Esophagus muscularis mucosa (tissue), 4 donors: ENCODE results near the gene ADCY9. TPM values are rescaled to one million over a fixed set of nuclear protein-coding genes. Genes with fewer than 3 reads are reported as not detected.

Experiments
- DNase-seq: peaks from one replicate; pipeline ENCODE4 v3.0.0-alpha.2; 2017; ENCODE audit errors: extremely low spot score
- H3K27ac ChIP-seq, 4 donors: fragments of 200-600 bp; sonication (generic); replicated peaks in 1 of 4; 1 replicate in 3 of 4; 2 replicates in 1 of 4; pipeline ENCODE4 v1.5.1; 2016 to 2019; ENCODE audit warnings: mild to moderate bottlenecking in 1 of 4
- H3K27me3 ChIP-seq, 4 donors: fragments of 200-600 bp; sonication (generic); one replicate each; pipeline versions ENCODE4 v1.5.1 to v1.6.0; 2016 to 2019
- H3K36me3 ChIP-seq, 4 donors: fragments of 200-600 bp; sonication (generic); one replicate each; pipeline ENCODE4 v1.5.1; 2016 to 2019
- H3K4me1 ChIP-seq, 4 donors: fragments of 200-600 bp; sonication (generic); one replicate each; pipeline ENCODE4 v1.5.1; 2016 to 2019
- H3K4me3 ChIP-seq, 4 donors: fragments of 200-600 bp; sonication (generic); 1 replicate in 2 of 4; 2 replicates in 2 of 4; pipeline ENCODE4 v1.5.1; 2016 to 2019; ENCODE audit warnings: mild to moderate bottlenecking in 4 of 4, moderate library complexity in 1 of 4
- H3K9me3 ChIP-seq, 4 donors: fragments of 200-600 bp; sonication (generic); 1 replicate in 3 of 4; 2 replicates in 1 of 4; pipeline ENCODE4 v1.5.1; 2016 to 2019
- CTCF ChIP-seq, 3 experiments: fragments of 200-600 bp in 2 of 3; fragments of 450-650 bp in 1 of 3; sonication (generic) in 2 of 3; IDR thresholded peaks; one replicate each; pipeline ENCODE4 v1.5.1; 2017 to 2019; ENCODE audit warnings: antibody characterized with exemption in 3 of 3, mild to moderate bottlenecking in 2 of 3, moderate library complexity in 1 of 3
- EP300 ChIP-seq: sonication (generic); formaldehyde crosslinking; IDR thresholded peaks from one replicate; pipeline ENCODE4 v1.6.1; 2017; ENCODE audit warnings: antibody characterized with exemption
- POLR2A ChIP-seq: fragments of 450-650 bp; IDR thresholded peaks from one replicate; pipeline ENCODE4 v1.6.1; 2017; ENCODE audit warnings: antibody characterized with exemption, moderate library complexity, mild to moderate bottlenecking, low read depth
- POLR2AphosphoS5 ChIP-seq, 2 donors: sonication (generic); formaldehyde crosslinking; IDR thresholded peaks; one replicate each; pipeline ENCODE4 v1.6.1; 2017; ENCODE audit warnings: antibody characterized with exemption in 2 of 2
- WGBS: methylation state at CpG from one replicate; pipeline ENCODE4 v1.1.5; 2018; 5-methylcytosine and 5-hydroxymethylcytosine counted together
- intact Hi-C: fragments of 100-400 bp; cut with DNase I; formaldehyde crosslinking; loops from one replicate; pipeline ENCODE4 v1.15.1; 2023
- small RNA-seq, 3 donors: library from RNA; depleted of rRNA; stranded (forward); fragments of <200 nt; gene quantifications; one replicate each; pipeline ENCODE3, GENCODE V24; 2016
- total RNA-seq, 4 donors: library from RNA; depleted of rRNA; stranded (reverse); fragments of >200 nt; gene quantifications; one replicate each; pipeline versions ENCODE4 v1.1.0 to v1.2.1, GENCODE V29; 2016

Gene ADCY9
- total RNA-seq, 4 donors from 2014 or later = 35.8 to 72.9 (median 55.7) TPM

DNA sequence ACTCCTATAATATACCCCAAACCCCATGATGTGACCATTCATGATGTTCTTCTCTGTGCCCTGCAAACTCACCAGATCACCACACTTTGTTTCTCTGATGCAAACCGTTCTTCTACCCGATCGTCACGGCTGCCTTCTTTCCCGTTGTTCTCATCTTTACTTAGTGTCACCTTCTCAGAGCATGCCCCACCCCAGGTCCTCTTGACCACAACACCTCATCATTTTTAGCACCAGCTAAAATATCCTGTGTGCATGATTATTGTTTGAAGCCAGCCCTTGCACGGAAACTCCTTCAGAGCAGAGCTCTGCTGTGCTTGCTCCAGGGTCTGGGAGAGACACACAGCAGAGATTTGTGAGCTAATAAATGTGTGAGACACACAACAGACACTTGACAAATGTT is 196.8 kb downstream of the ADCY9 start:
- Histone ChIP-seq H3K4me3 (no peak overlapping the region), H3K27ac (no peak overlapping the region), H3K27me3 (peaks cover 0 to 25% (median 0%) of the 10 kb centered on the region in 4 donors), H3K9me3 (peaks cover 0 to 7% (median 5%) of the 10 kb centered on the region in 4 donors), H3K36me3 (no peaks in the 10 kb centered on the region), H3K4me1 (no peaks in the 10 kb centered on the region)
- no peak for TF ChIP-seq CTCF (IDR thresholded peaks at IDR 0.05)
- no peak for TF ChIP-seq EP300
- TF ChIP-seq POLR2AphosphoS5 (IDR thresholded peaks at IDR 0.05) = no peak
- TF ChIP-seq POLR2A = no peak
- no peak for DNase-seq
- intact Hi-C loops = no loop called here
- 80% methylated on average over 6 of the region's 6 CpGs for WGBS

- Histone ChIP-seq H3K4me3 (no peak overlapping the region), H3K9me3 (peaks cover 0 to 7% (median 5%) of the 10 kb centered on the region in 4 donors), H3K4me1 (no peaks in the 10 kb centered on the region), H3K36me3 (no peaks in the 10 kb centered on the region), H3K27me3 (peaks cover 0 to 8% (median 0%) of the 10 kb centered on the region in 4 donors), H3K27ac (no peak overlapping the region)
- TF ChIP-seq CTCF (IDR thresholded peaks at IDR 0.05) (no peak), EP300 (no peak), POLR2AphosphoS5 (IDR thresholded peaks at IDR 0.05) (no peak), POLR2A (no peak)
- no peak for DNase-seq
- 82% methylated on average over 15 of the region's 17 CpGs for WGBS
- intact Hi-C loops = no loop called here
These were observed 200.6 kb downstream of the ADCY9 start for GRCh38 chr16:3915426-3916260.

DNA sequence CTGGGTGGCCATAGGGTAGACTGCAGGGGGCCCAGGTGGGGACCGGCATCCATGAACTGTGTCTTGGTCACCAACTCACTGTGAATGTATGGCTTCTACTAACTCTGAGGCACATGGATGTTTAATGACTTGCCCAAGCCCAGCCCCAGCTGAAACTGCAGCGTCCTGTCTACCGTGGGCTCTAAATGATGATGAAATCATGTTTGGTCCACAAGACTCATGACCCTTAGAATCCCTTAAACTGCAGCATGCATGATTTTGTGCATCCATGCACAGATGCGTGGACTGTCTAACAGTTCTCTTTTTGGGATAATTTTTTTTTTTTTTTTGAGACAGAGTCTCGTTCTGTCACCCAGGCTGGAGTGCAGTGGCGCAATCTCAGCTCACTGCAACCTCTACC is 203.3 kb downstream of the ADCY9 start:
- Histone ChIP-seq H3K4me3 (no peak overlapping the region), H3K9me3 (no peaks in the 10 kb centered on the region), H3K27ac (no peak overlapping the region), H3K36me3 (no peaks in the 10 kb centered on the region), H3K27me3 (no peaks in the 10 kb centered on the region), H3K4me1 (no peaks in the 10 kb centered on the region)
- WGBS = 85% methylated on average over 6 of the region's 6 CpGs
- no peak for DNase-seq
- TF ChIP-seq EP300 = no peak
- no peak for TF ChIP-seq CTCF (IDR thresholded peaks at IDR 0.05)
- no peak for TF ChIP-seq POLR2AphosphoS5 (IDR thresholded peaks at IDR 0.05)
- no peak for TF ChIP-seq POLR2A
- intact Hi-C loops = no loop called here

Small RNA genes within 50 kb of the gene (small RNA-seq; reads per million reads assigned to genes)
- gene AC009171.1 = 0 reads per million in 3 donors

Other genes starting within 250 kb of the ADCY9 start
- 100 to 1,000 TPM in 1 of 4 donors, 10 to 100 TPM in 3; 48.2 to 112 (median 74.9) TPM for gene CREBBP, start 235.7 kb downstream of the ADCY9 start, total RNA-seq
- gene SRL, start 125.6 kb upstream of the ADCY9 start, total RNA-seq = 1 to 10 TPM in 3 of 4 donors, under 1 TPM in 1; 0.83 to 2.2 (median 1.5) TPM
- gene TFAP4, start 156.6 kb upstream of the ADCY9 start, total RNA-seq = 1 to 10 TPM; 2.8 to 4.6 (median 3.7) TPM
- gene GLIS2, start 199.6 kb upstream of the ADCY9 start, total RNA-seq = 10 to 100 TPM; 10.8 to 32.6 (median 14.9) TPM
- gene PAM16, start 234.9 kb upstream of the ADCY9 start, total RNA-seq = 10 to 100 TPM; 24.5 to 44.1 (median 40.2) TPM